OCI-LY1 (cell line): Measurements from ENCODE around the gene PCNX3.

Experiments used
- H2AFZ ChIP-seq: fragments of 200-600 bp; sonication (generic), shearing (Covaris generic); 2 replicates; pipeline ENCODE4 v1.6.0; 2014; ENCODE audit warnings: antibody characterized with exemption, mild to moderate bottlenecking, low read length
- H3F3A ChIP-seq: fragments of 200-600 bp; sonication (generic), shearing (Covaris generic); 2 replicates; pipeline ENCODE4 v1.6.0; 2014; ENCODE audit warnings: mild to moderate bottlenecking, antibody characterized with exemption, low read length, moderate library complexity; ENCODE audit not compliant: insufficient read depth
- H3K27ac ChIP-seq: fragments of 200-600 bp; sonication (generic); 2 replicates; pipeline ENCODE4 v1.5.1; 2014; ENCODE audit warnings: low read length, mixed run types, mild to moderate bottlenecking, low read depth; ENCODE audit not compliant: poor library complexity, severe bottlenecking
- H3K27me3 ChIP-seq: fragments of 200-600 bp; sonication (generic); 2 replicates; pipeline ENCODE4 v1.6.0; 2014; ENCODE audit warnings: antibody characterized with exemption, mild to moderate bottlenecking, low read length, moderate library complexity; ENCODE audit not compliant: insufficient read depth
- H3K36me3 ChIP-seq: fragments of 200-600 bp; sonication (generic); 2 replicates; pipeline ENCODE4 v1.6.1; 2014; ENCODE audit warnings: mild to moderate bottlenecking, antibody characterized with exemption, low read length, moderate library complexity, mixed read lengths; ENCODE audit not compliant: insufficient read depth
- H3K4me1 ChIP-seq: fragments of 200-600 bp; sonication (generic); 2 replicates; pipeline ENCODE4 v1.5.1; 2014; ENCODE audit warnings: mild to moderate bottlenecking, low read length, moderate library complexity; ENCODE audit not compliant: insufficient read depth, severe bottlenecking
- H3K4me2 ChIP-seq: fragments of 200-600 bp; sonication (generic), shearing (Covaris generic); 2 replicates; pipeline ENCODE4 v1.6.1; 2014; ENCODE audit warnings: low read length
- H3K4me3 ChIP-seq: fragments of 200-600 bp; sonication (generic); 2 replicates; pipeline ENCODE4 v1.5.1; 2014; ENCODE audit warnings: low read length, low read depth, mild to moderate bottlenecking, mixed read lengths; ENCODE audit not compliant: poor library complexity, severe bottlenecking
- H3K79me2 ChIP-seq: fragments of 200-600 bp; shearing (Covaris generic); 2 replicates; pipeline ENCODE4 v1.6.1; 2016; ENCODE audit warnings: mixed run types, low read length, mixed read lengths; ENCODE audit not compliant: insufficient read depth
- H3K9ac ChIP-seq: fragments of 200-600 bp; sonication (generic), shearing (Covaris generic); 2 replicates; pipeline ENCODE4 v1.6.1; 2014; ENCODE audit warnings: mild to moderate bottlenecking, low read length, mixed read lengths
- H3K9me2 ChIP-seq: fragments of 200-600 bp; sonication (generic), shearing (Covaris generic); 2 replicates; pipeline ENCODE4 v1.6.1; 2014; ENCODE audit warnings: low read depth, mild to moderate bottlenecking, low read length, mixed read lengths
- H3K9me3 ChIP-seq: fragments of 200-600 bp; shearing (Covaris generic); 2 replicates; pipeline ENCODE4 v1.6.1; 2014; ENCODE audit warnings: low read length, mixed read lengths
- H4K20me1 ChIP-seq: fragments of 200-600 bp; sonication (generic), shearing (Covaris generic); 2 replicates; pipeline ENCODE4 v1.6.0; 2016; ENCODE audit warnings: mild to moderate bottlenecking, low read length; ENCODE audit not compliant: insufficient read depth
- CTCF ChIP-seq: fragments of 200-600 bp; sonication (generic), shearing (Covaris generic); IDR thresholded peaks from 2 replicates; pipeline ENCODE4 v1.5.1; 2017; ENCODE audit warnings: mild to moderate bottlenecking, antibody characterized with exemption, low read length, moderate library complexity, mixed read lengths
- EZH2 ChIP-seq: fragments of 200-600 bp; sonication (generic), shearing (Covaris generic); IDR thresholded peaks from 2 replicates; pipeline ENCODE4 v1.8.0; 2017; ENCODE audit warnings: borderline replicate concordance, mixed run types, mild to moderate bottlenecking, antibody characterized with exemption, low read length, moderate library complexity, mixed read lengths

The PCNX3 gene

GRCh38 chr11:65579291-65579690, 36.3 kb upstream of the PCNX3 start:
- no peak overlapping the region for H3K27ac ChIP-seq
- H2AFZ ChIP-seq = no peak overlapping the region
- no peak overlapping the region for H3K9ac ChIP-seq
- no peaks in the 10 kb centered on the region for H4K20me1 ChIP-seq
- H3K36me3 ChIP-seq = no peaks in the 10 kb centered on the region
- H3K9me3 ChIP-seq = no peaks in the 10 kb centered on the region
- no peak overlapping the region for H3K4me3 ChIP-seq
- no peaks in the 10 kb centered on the region; the same call in 1 of the 2 replicates for H3F3A ChIP-seq
- peaks cover 20% of the 10 kb centered on the region for H3K4me1 ChIP-seq
- no peak overlapping the region for H3K4me2 ChIP-seq
- H3K27me3 ChIP-seq = peaks cover 5% of the 10 kb centered on the region
- TF ChIP-seq EZH2 = no peak
- TF ChIP-seq CTCF = no peak
- no peaks in the 10 kb centered on the region for H3K9me2 ChIP-seq
- H3K79me2 ChIP-seq = no peaks in the 10 kb centered on the region

- no peak overlapping the region for H3K4me3 ChIP-seq
Observed at GRCh38 chr11:65580031-65580692, 35.4 kb upstream of the PCNX3 start.

GRCh38 chr11:65580756-65581155, 34.8 kb upstream of the PCNX3 start:
- H3K36me3 ChIP-seq = no peaks in the 10 kb centered on the region
- H2AFZ ChIP-seq = no peak overlapping the region
- no peak overlapping the region for H3K27ac ChIP-seq
- no peak overlapping the region for H3K4me2 ChIP-seq
- no peaks in the 10 kb centered on the region for H3F3A ChIP-seq
- H3K9me3 ChIP-seq = no peaks in the 10 kb centered on the region
- no peak for TF ChIP-seq EZH2
- no peak for TF ChIP-seq CTCF
- H3K79me2 ChIP-seq = no peaks in the 10 kb centered on the region
- H4K20me1 ChIP-seq = no peaks in the 10 kb centered on the region
- no peaks in the 10 kb centered on the region for H3K9me2 ChIP-seq
- H3K4me3 ChIP-seq = no peak overlapping the region
- peaks cover 5% of the 10 kb centered on the region for H3K27me3 ChIP-seq
- H3K9ac ChIP-seq = no peak overlapping the region
- peaks cover 6% of the 10 kb centered on the region for H3K4me1 ChIP-seq

More at GRCh38 chr11:65580031-65580692, 35.4 kb upstream of the PCNX3 start:
- Histone ChIP-seq H3K9me3 (no peaks in the 10 kb centered on the region), H3K4me1 (peaks cover 12% of the 10 kb centered on the region), H3K36me3 (no peaks in the 10 kb centered on the region), H3K27ac (no peak overlapping the region), H3K9ac (no peak overlapping the region), H3F3A (no peaks in the 10 kb centered on the region; the same call in 1 of the 2 replicates), H3K27me3 (peaks cover 5% of the 10 kb centered on the region), H2AFZ (no peak overlapping the region), H4K20me1 (no peaks in the 10 kb centered on the region), H3K4me2 (no peak overlapping the region), H3K9me2 (no peaks in the 10 kb centered on the region), H3K79me2 (no peaks in the 10 kb centered on the region)
- TF ChIP-seq EZH2 = no peak
- TF ChIP-seq CTCF = no peak
